HG03103 (cell line): ENCODE data around the gene S1PR1.

Experiments used
- ATAC-seq: cut with Tn5 transposase; IDR thresholded peaks from one replicate; pipeline ENCODE4 v1.9.1; 2021; ENCODE audit warnings: low read depth; ENCODE audit not compliant: unreplicated experiment

The S1PR1 gene

DNA sequence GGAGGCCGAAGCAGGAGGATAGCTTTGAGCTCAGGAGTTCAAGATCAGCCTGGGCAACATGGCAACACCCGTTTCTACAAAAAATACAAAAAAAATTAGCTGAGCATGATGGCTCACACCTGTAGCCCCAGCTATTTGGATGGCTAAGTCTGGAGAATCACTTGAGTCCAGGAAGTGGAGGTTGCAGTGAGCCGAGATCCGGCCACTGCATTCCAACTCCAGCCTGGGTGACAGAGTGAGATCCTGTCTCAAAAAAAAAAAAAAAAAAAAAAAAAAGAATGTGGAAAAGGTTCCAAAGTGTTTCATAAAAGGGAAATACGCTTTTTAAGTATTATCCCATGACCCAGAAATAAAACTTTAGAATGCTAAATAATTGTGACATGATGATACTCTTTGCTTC lies 8.0 kb downstream of the S1PR1 start:
- no peak for ATAC-seq

DNA sequence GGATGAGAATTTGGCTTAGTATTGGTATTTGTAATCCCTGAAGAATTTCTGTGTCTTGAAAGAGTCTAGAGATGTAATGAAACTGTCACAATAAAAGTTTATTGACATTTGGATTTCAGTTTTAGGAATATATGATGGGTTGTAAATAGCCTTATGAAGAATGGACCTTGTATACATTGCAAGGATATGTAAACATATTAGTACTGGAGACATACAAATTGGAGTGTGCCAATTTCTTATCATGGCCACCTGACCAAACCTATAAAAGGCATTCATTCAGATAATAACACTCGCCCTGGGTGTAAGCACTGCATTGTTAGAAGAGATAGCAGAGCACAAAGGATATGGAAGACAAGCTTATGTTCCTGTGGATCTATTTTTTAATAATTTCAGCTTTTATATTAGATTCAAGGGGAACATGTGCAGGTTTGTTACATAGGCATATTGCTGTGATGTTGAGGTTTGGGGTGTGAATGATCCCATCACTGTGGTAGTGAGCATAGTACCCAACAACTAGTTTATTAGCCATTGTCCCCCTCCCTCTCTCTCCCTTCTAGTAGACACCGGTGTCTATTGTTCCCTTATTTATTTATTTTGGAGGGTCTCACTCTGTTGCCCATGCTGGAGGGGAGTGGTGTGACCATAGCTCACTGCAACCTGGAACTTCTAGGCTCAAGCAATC lies 8.6 kb downstream of the S1PR1 start:
- no peak for ATAC-seq

DNA sequence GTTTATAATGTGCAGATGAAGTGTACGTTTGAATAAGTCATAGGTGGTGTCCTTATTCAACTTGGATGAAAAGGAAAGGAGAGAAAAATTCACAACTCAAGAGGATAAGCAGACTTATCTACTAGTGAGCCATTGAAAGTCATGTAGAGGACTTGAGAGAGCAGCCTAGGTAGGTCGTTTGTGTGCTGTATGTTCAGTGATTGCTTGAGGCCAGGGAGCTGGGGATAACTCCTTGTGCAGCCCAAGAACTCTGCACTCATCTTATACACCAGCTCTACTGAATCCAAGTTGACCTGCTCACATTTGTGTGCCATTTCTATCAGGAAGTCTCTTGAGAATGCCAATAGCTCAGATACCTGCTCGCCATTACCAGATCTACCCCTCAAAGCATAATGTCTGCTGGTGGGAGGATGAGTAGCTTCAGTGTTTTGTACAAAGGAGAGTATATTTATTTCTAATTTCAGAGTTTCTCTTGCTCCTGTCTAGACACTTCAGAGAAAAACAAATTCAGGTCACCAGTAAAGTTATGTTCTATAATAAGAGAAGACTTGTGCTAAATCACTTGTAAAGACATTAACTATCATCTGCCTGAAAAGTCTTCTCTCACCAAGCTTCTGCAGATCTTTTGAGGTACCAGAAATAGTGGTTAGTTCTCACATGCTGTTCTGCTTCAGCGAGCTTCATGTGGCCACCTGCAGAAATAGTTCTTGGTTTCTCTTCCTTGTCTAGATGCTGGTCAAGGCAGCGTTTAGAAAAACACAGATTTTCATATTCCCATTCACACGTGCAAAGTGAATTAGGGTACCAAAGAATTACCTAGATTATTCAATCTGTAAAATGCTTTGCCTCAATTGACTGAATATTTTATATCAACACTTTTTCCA lies 10.8 kb downstream of the S1PR1 start:
- ATAC-seq, result peak; percentile 94

DNA sequence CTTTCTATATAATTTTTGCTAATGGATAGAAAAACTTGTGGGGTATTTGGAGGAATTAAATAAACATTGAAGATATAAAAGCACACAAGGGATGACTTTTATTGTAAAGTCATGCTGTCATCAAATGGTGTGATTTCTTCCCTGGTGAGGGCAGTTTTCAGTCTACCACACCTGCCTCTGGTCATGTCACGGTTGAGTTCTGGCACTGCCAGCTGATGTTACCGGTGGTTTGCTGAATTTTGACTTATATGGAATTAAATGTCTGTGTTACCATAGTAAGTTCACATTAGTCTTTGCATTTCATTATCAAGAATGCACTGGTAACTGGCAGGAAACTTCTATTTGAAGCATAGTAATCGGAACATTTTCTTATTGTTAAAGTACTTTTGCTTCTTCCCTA lies 13.4 kb downstream of the S1PR1 start:
- ATAC-seq, result no peak

DNA sequence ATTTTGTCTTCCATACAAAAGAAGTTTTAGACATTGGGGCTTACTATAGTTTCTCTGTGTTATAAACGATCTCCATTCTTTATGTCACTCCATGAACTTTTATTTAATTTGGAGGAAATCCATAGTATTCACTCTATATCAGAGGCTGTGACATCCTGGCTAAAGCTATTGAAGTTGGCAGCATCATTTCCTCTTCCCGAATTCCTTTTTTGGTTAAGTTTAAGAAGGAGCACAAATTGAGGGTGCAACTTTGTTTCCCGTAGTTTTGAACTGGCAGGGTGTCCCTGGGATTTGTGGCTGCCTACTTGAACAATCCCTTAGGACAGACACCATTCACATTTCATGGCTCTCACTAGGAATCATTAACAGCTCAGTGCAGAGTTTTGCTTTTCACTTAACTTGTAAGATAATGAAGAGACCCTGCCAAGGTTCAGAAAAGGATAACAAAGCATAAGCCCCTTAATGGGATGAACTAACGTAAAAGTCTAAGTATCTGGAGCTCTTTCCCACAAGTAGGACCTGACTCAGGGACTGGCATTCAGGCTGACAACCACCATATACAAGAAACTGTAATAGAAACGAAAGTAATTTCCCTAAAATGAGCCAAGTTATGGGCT lies 13.9 kb downstream of the S1PR1 start:
- ATAC-seq, result no peak

DNA sequence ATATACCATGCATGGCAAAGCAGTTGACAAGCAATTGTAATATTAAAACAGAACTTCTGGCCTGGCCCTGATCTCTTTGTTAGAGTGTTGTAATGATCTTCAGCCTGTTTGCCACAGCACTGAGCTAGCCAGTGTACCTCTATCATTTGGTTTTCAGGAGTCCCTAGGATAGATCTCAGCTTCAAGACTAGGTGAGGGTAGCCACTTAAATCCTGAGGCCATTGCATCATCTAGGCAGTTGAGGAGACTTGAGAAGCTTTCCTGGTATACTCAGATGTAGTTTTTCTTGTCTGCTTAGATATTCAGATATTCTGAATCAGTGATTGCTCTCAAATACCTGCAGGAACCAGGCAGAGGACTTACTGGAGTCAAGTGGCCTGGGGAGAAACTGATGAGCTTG lies 14.7 kb downstream of the S1PR1 start:
- ATAC-seq, result no peak

DNA sequence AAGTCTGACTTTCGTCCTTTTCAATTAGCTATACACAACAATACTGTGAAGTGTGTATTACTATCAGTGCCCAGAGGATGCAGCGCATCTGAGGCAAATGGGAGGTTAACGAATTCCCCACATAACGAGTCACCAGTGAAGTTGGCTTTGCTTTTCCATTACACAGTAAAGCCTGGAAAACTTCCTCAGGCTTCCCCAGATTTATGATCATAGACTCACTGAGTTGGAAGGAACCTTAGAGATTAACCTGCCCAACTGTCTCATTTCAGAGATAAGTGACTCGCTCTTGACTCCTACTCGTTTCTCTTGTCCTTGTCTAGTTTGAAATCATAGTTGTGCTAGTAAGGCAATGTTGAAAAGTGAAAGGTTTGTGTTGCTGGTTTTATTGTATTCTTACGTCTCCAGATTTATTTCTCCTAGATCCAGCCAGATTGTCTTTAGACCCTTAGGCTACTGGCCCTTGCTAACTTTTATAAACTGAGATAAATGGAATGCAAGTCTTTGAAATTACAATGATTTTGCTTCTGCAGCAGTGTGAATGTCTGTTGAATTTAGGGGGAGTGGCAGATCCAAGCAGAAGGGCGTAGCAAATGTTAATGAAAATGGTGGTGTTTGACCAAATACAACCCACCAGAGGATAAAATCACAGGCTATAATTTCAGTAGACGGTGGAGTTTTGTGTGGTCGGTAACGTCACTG lies 17.3 kb downstream of the S1PR1 start:
- ATAC-seq, result no peak

DNA sequence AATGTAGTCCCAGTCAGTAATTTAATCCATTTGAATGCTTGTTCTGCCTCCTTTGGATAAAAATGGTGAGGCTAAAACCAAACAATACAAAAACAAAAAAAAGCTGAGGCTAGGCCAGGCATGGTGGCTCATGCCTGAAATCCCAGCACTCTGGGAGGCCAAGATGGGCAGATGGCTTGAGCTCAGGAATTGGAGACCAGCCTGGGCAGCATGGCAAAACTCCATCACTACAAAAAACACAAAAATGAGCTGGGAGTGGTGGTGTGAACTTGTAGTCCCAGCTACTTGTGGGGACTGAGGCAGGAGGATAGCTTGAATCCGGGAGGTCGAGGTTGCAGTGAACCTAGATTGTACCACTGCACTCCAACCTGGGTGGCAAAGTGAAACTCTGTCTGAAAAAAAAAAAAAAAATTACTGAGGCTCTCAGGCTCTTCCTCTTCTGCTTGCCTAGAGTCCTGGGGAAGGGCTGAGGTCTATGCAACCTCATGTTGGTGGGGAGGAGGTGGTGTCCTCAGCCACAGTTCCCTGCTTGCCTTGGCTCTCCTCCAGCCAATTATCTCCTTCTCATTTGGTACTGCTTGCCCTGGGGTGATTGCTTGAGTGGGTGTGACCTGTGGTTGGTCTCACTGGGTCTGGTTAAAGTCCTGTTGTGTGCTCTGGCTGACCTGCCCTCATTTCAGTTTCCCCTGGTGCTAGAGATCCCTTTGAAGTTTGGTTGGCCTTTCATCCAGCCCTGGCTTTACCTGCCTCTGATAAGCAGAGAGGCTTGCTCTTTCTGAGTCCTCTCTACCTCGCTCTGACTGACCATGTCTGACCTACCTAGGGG lies 20.9 kb downstream of the S1PR1 start:
- ATAC-seq, result peak; percentile 83

DNA sequence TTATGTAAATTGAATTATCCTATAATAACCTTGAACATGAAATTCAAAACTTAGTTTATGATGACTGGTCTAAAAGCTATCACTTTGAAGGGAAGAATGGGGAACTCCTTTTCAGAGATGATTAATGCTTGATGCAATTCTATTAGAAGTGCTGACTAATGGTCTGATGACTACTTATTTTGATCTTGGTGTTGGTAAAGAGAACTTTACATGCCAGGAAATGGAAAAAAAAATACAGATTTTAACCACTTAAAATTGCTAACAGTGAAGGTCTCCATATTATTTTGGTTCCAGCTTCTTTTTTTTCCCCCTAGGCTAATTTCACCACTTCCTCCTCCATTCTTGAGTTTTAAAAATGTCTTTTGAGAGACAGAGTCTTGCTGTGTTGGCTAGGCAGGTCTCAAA lies 22.9 kb downstream of the S1PR1 start:
- no peak for ATAC-seq

DNA sequence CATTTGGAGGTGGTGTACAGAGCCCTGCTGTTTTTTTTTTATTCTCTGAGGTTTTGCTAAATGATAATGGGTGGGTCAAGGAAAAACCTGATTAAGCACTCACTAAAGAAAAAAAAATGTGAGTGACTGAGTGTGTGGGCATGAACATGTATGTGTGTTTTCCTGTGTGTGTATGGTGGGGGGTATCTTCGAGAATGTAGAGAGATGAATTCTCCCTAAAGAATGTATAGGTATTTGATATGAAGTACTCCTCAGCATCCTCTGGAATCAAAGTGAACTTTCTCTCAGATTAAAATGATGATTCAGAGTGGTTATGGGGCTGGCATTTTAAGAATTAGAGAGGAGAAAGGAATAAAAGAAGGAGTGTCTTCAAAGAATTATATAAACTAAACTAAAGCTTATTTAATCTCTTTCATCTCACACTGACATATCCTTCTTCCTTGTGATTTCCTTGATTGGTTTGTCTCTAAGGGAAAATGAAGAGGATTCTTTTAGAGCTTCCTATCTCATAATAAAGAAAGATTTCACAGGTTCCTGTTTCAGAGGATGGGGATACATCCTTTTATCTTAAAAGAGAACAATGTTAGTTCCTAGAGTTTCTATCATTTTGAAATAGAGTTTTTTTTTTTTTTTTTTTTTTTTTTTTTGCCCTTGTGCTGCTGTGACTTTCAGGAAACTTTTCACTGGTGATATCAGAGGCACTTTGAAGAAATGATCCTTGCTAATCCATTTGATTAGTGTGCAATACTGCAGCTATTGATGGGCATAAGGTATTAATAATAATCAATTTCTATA lies 23.9 kb downstream of the S1PR1 start:
- ATAC-seq, result no peak

DNA sequence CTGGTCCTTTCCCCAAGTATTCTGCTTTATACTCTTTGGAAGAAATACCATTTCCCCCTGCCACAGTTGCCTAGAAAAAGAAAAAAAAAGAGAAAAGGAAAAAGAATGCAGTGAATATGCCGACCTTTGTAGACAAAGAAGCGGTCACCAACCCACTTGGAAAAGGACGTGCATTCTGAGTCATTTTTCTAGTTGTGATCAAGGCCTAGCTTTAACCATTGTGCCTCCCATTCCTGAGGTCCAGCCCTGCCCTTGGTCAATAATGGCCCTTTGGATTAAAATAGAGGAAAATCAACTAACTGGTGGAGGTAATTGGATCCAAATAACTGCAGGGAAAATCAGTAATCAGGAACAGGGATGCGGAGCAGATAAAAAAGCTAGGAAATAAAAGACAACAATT lies 24.8 kb downstream of the S1PR1 start:
- ATAC-seq, result no peak

DNA sequence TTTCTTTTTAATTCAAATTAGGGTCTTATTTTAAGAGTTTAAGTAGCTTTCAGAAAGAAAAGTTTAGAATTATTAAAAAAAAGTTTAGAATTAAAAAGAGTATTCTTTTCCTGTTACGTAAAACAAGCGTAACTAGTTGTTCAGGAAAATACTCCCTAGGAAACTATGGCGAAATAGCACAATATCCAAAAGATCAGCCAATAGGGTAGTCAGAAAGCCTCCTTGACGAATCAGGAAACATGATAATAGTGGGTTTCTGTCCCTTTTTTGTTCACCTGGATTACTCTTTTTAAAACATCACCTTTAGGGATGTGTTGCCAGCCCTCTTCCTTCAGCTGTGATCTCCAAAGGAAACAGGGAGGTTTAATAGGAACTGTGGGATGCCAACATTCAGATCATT lies 25.2 kb downstream of the S1PR1 start:
- no peak for ATAC-seq

DNA sequence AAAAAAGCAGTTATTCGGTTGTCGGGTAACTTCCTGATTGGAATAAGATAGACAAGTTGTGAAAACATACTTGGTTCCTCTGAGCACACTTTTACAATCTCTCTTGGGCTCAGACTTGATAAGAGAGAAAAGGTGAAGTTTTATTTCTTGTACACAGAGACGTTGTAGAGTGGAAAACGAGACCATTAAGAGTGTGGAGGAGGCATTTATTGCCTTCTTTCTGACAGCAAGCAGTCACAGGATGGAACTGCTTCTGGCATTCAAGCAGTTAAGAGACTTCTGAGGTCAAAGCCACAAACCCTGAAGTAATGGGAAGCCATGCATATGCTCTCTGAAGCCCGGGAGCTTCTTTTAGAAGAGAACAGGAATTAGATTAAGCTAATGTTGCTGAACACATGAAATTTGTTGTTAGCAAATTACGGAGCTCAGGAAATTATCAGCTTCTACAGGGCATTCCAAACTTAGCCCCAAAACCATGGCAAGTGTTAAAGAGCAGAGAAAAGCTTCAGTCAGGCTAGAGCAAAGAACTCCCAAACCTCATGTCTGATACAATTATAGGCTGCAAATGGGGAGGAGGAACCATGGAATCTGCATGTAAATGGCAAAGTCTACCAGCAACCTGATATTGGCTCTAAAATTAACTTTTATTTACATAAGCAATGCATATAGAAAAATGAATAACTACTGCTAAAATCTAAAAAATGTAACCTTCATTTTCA lies 26.0 kb downstream of the S1PR1 start:
- no peak for ATAC-seq

DNA sequence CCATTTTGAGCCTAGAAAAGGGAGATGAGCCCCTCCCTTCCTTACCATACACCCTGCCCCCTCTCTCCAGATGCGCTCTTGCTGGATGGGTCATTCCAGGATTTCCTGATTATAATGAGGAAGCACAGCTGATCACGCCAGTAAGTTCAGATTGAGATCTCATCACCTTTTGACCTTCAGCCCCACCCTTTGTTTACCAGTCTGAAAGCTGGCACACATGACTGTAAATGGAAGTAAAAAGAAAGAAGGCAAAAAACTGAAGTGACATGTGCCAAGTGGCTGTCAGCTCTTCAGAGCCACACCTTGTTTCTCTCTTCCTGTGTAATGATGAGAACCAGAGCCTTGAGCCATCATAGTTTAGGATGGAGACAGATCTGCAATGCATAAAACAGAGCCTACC lies 27.9 kb downstream of the S1PR1 start:
- no peak for ATAC-seq

DNA sequence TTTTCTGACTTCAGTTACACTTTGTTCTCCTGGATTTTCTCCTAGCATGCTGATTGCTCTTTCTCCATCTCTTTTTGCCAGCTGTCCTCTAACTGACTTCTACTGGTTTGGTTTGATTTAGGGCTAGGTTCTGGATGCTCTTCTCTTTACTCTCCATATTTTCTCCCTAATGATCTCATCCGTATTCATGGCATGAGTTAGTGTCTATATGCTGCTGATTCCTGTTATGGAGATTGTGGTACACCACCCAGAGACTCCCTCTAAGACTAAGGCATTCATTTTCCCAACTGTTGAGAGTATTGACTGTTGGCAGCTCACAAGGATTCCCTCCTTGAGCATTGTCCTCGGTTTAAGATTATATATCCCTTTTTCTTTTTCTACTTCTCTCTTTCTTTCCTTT lies 28.9 kb downstream of the S1PR1 start:
- ATAC-seq, result no peak

DNA sequence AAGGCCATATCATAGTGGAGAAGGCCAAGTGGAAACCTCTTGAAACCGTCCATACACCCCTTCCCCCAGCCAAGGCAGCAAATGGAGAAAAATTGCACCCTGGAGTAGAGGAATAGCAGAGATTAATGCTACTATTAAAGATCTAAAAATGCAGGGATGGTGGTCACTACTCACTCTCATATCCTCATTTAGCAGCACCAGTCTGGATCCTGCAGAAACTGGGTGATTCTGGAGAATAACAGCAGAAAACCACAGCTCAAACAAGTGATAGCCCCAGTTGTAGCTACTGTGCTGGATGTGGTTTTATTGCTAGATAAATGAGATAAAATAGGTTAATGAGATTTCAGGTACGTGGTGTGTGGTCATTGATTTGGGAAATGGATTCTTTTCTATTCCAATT lies 30.3 kb downstream of the S1PR1 start:
- no peak for ATAC-seq

DNA sequence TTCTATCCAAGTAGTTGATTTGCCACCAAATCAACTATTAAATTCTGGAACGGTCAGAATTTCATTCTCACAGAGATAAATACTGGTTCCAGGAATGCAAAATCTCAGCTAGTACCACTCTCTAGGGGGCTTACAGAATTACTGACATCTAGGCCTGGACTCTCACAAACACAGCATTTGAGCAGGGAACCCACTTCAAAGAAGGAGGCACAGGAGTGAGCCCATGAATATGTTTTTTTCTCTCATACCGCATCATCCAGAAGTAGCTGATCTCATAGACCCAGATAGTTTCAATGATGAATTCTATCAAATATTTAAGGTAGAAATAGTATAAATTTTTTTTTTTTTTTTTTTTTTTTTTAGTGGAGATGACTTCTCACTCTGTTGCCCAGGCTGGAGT lies 32.1 kb downstream of the S1PR1 start:
- ATAC-seq, result no peak

DNA sequence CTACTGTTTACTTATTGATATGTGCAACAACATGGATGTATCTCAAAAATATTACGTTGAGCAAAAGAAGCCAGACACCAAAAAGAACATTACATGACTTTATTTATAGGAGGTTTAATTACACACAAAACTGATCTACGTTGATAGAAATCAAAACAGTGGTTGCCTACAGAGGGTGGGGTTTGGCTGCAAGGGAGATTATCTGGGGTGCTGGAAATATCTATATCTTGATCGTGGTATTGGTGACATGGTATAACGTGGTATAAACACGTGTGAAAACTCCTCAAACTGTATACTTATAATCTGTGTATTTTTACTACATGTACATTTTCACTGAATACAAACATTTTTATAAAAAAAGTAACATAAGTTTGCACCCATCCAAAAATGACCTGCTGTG lies 38.9 kb downstream of the S1PR1 start:
- ATAC-seq, result no peak

DNA sequence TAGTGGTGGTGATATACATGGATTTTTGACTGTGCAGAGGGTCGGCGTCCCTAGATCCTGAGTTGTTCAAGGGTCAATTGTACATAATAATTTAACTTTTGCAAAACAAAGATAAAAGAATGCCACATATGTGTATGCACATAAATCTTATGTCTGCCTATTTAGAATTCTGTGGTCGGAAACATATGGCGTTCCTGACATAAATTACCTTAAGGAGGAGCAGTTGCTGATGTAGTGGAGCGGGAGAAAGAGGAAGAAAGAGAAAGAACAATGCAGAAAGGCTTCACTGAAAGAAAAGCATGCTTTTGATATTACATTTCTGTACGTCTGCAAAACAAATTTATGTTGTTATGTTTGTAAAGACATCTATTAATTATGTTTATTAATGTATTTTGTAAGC lies 40.0 kb downstream of the S1PR1 start:
- ATAC-seq, result no peak
